ENCODE measurements around the gene PTPRG. TPM values are rescaled to one million over a fixed set of nuclear protein-coding genes. Genes with fewer than 3 reads are reported as not detected.

PTPRG gene
- total RNA-seq, 2 experiments from 2014 or later = 0.10 TPM; not detected in 1

GRCh38 chr3:61634678-61635077, 73.3 kb downstream of the PTPRG start:
- POLR2A ChIA-PET = no interaction called here
- Mint-ChIP-seq H3K4me1 (ENCODE audit: low read depth) (no peaks in the 10 kb centered on the region), H3K4me3 (no peak overlapping the region), H3K36me3 (no peaks in the 10 kb centered on the region), H3K9me3 (no peaks in the 10 kb centered on the region), H3K27me3 (no peaks in the 10 kb centered on the region), H3K27ac (no peak overlapping the region)
- no peak for DNase-seq
- CTCF ChIA-PET = no interaction called here
- intact Hi-C loops (cut with micrococcal nuclease) = no loop called here

- H3K36me3 Mint-ChIP-seq = no peaks in the 10 kb centered on the region
- ChIA-PET POLR2A (no interaction called here), CTCF (no interaction called here)
- no peaks in the 10 kb centered on the region for H3K9me3 Mint-ChIP-seq
- H3K4me1 Mint-ChIP-seq (ENCODE audit: low read depth) = no peaks in the 10 kb centered on the region
- no peaks in the 10 kb centered on the region for H3K27me3 Mint-ChIP-seq
- DNase-seq = no peak
- no peak overlapping the region for H3K27ac Mint-ChIP-seq
- intact Hi-C loops (cut with micrococcal nuclease) = no loop called here
- no peak overlapping the region for H3K4me3 Mint-ChIP-seq
Observed at GRCh38 chr3:61637088-61638051, 76.0 kb downstream of the PTPRG start.

GRCh38 chr3:61638741-61639140, 77.4 kb downstream of the PTPRG start:
- ChIA-PET CTCF (no interaction called here), POLR2A (no interaction called here)
- no peak for DNase-seq
- H3K9me3 Mint-ChIP-seq = no peaks in the 10 kb centered on the region
- no peak overlapping the region for H3K4me3 Mint-ChIP-seq
- H3K27me3 Mint-ChIP-seq = no peaks in the 10 kb centered on the region
- no peaks in the 10 kb centered on the region for H3K36me3 Mint-ChIP-seq
- intact Hi-C loops (cut with micrococcal nuclease) = no loop called here
- no peaks in the 10 kb centered on the region for H3K4me1 Mint-ChIP-seq (ENCODE audit: low read depth)
- no peak overlapping the region for H3K27ac Mint-ChIP-seq

- H3K27me3 Mint-ChIP-seq = no peaks in the 10 kb centered on the region
- CTCF ChIA-PET = no interaction called here
- H3K36me3 Mint-ChIP-seq = no peaks in the 10 kb centered on the region
- H3K9me3 Mint-ChIP-seq = no peaks in the 10 kb centered on the region
- DNase-seq = no peak
- no peak overlapping the region for H3K27ac Mint-ChIP-seq
- H3K4me3 Mint-ChIP-seq = no peak overlapping the region
- POLR2A ChIA-PET = no interaction called here
- intact Hi-C loops (cut with micrococcal nuclease) = no loop called here
- H3K4me1 Mint-ChIP-seq (ENCODE audit: low read depth) = no peaks in the 10 kb centered on the region
Observed at GRCh38 chr3:61639991-61640390, 78.6 kb downstream of the PTPRG start.

- H3K4me1 Mint-ChIP-seq (ENCODE audit: low read depth) = no peaks in the 10 kb centered on the region
- no peak for DNase-seq
- intact Hi-C loops (cut with micrococcal nuclease) = no loop called here
- H3K36me3 Mint-ChIP-seq = no peaks in the 10 kb centered on the region
- ChIA-PET POLR2A (no interaction called here), CTCF (no interaction called here)
- no peak overlapping the region for H3K27ac Mint-ChIP-seq
- H3K27me3 Mint-ChIP-seq = no peaks in the 10 kb centered on the region
- no peak overlapping the region for H3K4me3 Mint-ChIP-seq
- H3K9me3 Mint-ChIP-seq = no peaks in the 10 kb centered on the region
Observed at GRCh38 chr3:61645148-61645547, 83.8 kb downstream of the PTPRG start.

GRCh38 chr3:61646360-61646759, 85.0 kb downstream of the PTPRG start:
- CTCF ChIA-PET = no interaction called here
- Mint-ChIP-seq H3K9me3 (no peaks in the 10 kb centered on the region), H3K27ac (no peak overlapping the region), H3K36me3 (no peaks in the 10 kb centered on the region), H3K4me1 (ENCODE audit: low read depth) (no peaks in the 10 kb centered on the region), H3K27me3 (no peaks in the 10 kb centered on the region), H3K4me3 (no peak overlapping the region)
- POLR2A ChIA-PET = no interaction called here
- intact Hi-C loops (cut with micrococcal nuclease) = no loop called here
- DNase-seq = no peak

GRCh38 chr3:61646851-61647525, 85.6 kb downstream of the PTPRG start:
- H3K4me1 Mint-ChIP-seq (ENCODE audit: low read depth) = no peaks in the 10 kb centered on the region
- DNase-seq = no peak
- intact Hi-C loops (cut with micrococcal nuclease) = no loop called here
- ChIA-PET POLR2A (no interaction called here), CTCF (no interaction called here)
- H3K27me3 Mint-ChIP-seq = no peaks in the 10 kb centered on the region
- H3K27ac Mint-ChIP-seq = no peak overlapping the region
- H3K4me3 Mint-ChIP-seq = no peak overlapping the region
- H3K36me3 Mint-ChIP-seq = no peaks in the 10 kb centered on the region
- H3K9me3 Mint-ChIP-seq = no peaks in the 10 kb centered on the region

- no peaks in the 10 kb centered on the region for H3K27me3 Mint-ChIP-seq
- POLR2A ChIA-PET = no interaction called here
- no peaks in the 10 kb centered on the region for H3K9me3 Mint-ChIP-seq
- intact Hi-C loops (cut with micrococcal nuclease) = no loop called here
- CTCF ChIA-PET = no interaction called here
- no peak overlapping the region for H3K27ac Mint-ChIP-seq
- H3K4me3 Mint-ChIP-seq = no peak overlapping the region
- H3K4me1 Mint-ChIP-seq (ENCODE audit: low read depth) = no peaks in the 10 kb centered on the region
- H3K36me3 Mint-ChIP-seq = no peaks in the 10 kb centered on the region
- no peak for DNase-seq
Observed at GRCh38 chr3:61648481-61648880, 87.1 kb downstream of the PTPRG start.

- H3K4me1 Mint-ChIP-seq (ENCODE audit: low read depth) = no peaks in the 10 kb centered on the region
- POLR2A ChIA-PET = no interaction called here
- CTCF ChIA-PET = no interaction called here
- H3K36me3 Mint-ChIP-seq = no peaks in the 10 kb centered on the region
- H3K27ac Mint-ChIP-seq = no peak overlapping the region
- no peak overlapping the region for H3K4me3 Mint-ChIP-seq
- no peak for DNase-seq
- no peaks in the 10 kb centered on the region for H3K27me3 Mint-ChIP-seq
- intact Hi-C loops (cut with micrococcal nuclease) = no loop called here
- no peaks in the 10 kb centered on the region for H3K9me3 Mint-ChIP-seq
Observed at GRCh38 chr3:61649381-61650170, 88.2 kb downstream of the PTPRG start.

GRCh38 chr3:61650276-61650675, 88.9 kb downstream of the PTPRG start:
- intact Hi-C loops (cut with micrococcal nuclease) = no loop called here
- POLR2A ChIA-PET = no interaction called here
- no peaks in the 10 kb centered on the region for H3K36me3 Mint-ChIP-seq
- H3K4me1 Mint-ChIP-seq (ENCODE audit: low read depth) = no peaks in the 10 kb centered on the region
- no peak overlapping the region for H3K4me3 Mint-ChIP-seq
- H3K27me3 Mint-ChIP-seq = no peaks in the 10 kb centered on the region
- CTCF ChIA-PET = no interaction called here
- H3K9me3 Mint-ChIP-seq = no peaks in the 10 kb centered on the region
- no peak for DNase-seq
- H3K27ac Mint-ChIP-seq = no peak overlapping the region

GRCh38 chr3:61650719-61651410, 89.5 kb downstream of the PTPRG start:
- intact Hi-C loops (cut with micrococcal nuclease) = no loop called here
- H3K36me3 Mint-ChIP-seq = no peaks in the 10 kb centered on the region
- CTCF ChIA-PET = no interaction called here
- no peaks in the 10 kb centered on the region for H3K27me3 Mint-ChIP-seq
- no peak overlapping the region for H3K27ac Mint-ChIP-seq
- no peak for DNase-seq
- H3K4me1 Mint-ChIP-seq (ENCODE audit: low read depth) = no peaks in the 10 kb centered on the region
- no peak overlapping the region for H3K4me3 Mint-ChIP-seq
- POLR2A ChIA-PET = no interaction called here
- H3K9me3 Mint-ChIP-seq = no peaks in the 10 kb centered on the region

- Mint-ChIP-seq H3K4me3 (no peak overlapping the region), H3K27me3 (no peaks in the 10 kb centered on the region), H3K4me1 (ENCODE audit: low read depth) (no peaks in the 10 kb centered on the region), H3K9me3 (no peaks in the 10 kb centered on the region), H3K27ac (no peak overlapping the region), H3K36me3 (no peaks in the 10 kb centered on the region)
- intact Hi-C loops (cut with micrococcal nuclease) = no loop called here
- ChIA-PET POLR2A (no interaction called here), CTCF (no interaction called here)
- DNase-seq = no peak
Observed at GRCh38 chr3:61657689-61658088, 96.3 kb downstream of the PTPRG start.

Data from activated CD4-positive, alpha-beta memory T cell treated with anti-CD3 and anti-CD28 coated beads for 36 hours (primary cell).